ENCODE results near the gene NLRC3.
"Not testable (repeated sequence)": the region's sequence is repeated elsewhere in the genome, so short reads cannot be mapped to it uniquely, and the experiment has no call there.

NLRC3 gene, protein sequence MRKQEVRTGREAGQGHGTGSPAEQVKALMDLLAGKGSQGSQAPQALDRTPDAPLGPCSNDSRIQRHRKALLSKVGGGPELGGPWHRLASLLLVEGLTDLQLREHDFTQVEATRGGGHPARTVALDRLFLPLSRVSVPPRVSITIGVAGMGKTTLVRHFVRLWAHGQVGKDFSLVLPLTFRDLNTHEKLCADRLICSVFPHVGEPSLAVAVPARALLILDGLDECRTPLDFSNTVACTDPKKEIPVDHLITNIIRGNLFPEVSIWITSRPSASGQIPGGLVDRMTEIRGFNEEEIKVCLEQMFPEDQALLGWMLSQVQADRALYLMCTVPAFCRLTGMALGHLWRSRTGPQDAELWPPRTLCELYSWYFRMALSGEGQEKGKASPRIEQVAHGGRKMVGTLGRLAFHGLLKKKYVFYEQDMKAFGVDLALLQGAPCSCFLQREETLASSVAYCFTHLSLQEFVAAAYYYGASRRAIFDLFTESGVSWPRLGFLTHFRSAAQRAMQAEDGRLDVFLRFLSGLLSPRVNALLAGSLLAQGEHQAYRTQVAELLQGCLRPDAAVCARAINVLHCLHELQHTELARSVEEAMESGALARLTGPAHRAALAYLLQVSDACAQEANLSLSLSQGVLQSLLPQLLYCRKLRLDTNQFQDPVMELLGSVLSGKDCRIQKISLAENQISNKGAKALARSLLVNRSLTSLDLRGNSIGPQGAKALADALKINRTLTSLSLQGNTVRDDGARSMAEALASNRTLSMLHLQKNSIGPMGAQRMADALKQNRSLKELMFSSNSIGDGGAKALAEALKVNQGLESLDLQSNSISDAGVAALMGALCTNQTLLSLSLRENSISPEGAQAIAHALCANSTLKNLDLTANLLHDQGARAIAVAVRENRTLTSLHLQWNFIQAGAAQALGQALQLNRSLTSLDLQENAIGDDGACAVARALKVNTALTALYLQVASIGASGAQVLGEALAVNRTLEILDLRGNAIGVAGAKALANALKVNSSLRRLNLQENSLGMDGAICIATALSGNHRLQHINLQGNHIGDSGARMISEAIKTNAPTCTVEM

GRCh38 chr16:3577302-3577752 is at the start of gene NLRC3:
NLRC3 (minus strand) TSS chr16:3577403; CDS start chr16:3565036, 12,367 bp downstream.
- no peak for DNase-seq (ENCODE audit: low read depth, low spot score)

GRCh38 chr16:3625911-3626732 is 48.9 kb upstream of the NLRC3 start:
- no peak for DNase-seq (ENCODE audit: low read depth, low spot score)

DNA sequence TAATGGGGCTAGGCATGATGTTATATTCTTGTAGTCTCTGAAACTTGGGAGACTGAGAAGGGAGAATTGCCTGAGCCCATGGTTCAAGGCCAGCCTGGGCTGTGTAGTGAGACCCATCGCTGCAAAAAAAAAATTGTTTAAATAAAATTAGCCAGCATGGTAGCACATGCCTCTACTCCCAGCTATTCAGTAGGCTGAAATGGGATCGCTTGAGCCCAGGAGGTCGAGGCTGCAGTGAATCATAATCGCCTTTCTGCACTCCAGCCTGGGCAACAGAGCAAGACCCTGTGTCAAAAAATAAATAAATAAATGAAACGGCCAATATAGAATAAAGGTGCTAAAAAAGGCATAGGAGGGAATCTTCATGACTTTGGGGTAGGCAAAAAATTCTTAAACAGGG is 48.1 kb upstream of the NLRC3 start:
- DNase-seq (ENCODE audit: low read depth, low spot score), result no peak

DNA sequence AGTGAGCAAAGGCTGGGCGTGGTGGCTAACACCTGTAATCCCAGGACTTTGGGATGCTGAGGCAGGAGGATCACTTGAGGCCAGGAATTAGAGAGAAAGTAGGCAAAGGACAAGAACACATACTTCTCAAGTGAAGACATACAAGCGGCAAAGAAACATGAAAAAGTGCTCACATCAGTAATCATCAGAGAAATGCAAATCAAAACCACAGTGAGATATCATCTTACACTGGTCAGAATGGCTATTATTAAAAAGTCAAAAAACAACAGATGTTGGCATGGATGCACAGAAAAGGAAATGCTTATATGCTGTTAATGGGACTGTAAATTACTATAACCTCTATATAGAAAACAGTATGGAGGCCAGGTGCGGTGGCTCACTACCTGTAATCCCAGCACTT is 46.4 kb upstream of the NLRC3 start:
- no peak for DNase-seq (ENCODE audit: low read depth, low spot score)

DNA sequence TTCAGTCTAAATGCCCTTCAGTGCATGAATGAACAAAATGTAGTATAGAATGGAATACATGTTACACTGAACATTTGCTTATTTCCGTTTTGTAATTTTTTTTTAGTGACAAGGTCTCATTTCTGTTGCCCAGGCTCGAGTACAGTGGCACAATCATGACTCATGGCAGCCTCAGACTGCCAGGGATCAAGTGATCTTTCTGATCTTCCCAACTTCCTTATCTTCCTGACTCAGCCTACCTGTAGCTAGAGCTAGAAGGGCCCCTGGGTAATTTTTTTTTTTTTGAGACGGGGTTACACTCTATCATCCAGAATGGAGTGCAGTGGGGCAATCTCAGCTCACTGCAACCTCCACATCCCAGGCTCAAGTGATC is 41.6 kb upstream of the NLRC3 start:
- no peak for DNase-seq (ENCODE audit: low read depth, low spot score)

DNA sequence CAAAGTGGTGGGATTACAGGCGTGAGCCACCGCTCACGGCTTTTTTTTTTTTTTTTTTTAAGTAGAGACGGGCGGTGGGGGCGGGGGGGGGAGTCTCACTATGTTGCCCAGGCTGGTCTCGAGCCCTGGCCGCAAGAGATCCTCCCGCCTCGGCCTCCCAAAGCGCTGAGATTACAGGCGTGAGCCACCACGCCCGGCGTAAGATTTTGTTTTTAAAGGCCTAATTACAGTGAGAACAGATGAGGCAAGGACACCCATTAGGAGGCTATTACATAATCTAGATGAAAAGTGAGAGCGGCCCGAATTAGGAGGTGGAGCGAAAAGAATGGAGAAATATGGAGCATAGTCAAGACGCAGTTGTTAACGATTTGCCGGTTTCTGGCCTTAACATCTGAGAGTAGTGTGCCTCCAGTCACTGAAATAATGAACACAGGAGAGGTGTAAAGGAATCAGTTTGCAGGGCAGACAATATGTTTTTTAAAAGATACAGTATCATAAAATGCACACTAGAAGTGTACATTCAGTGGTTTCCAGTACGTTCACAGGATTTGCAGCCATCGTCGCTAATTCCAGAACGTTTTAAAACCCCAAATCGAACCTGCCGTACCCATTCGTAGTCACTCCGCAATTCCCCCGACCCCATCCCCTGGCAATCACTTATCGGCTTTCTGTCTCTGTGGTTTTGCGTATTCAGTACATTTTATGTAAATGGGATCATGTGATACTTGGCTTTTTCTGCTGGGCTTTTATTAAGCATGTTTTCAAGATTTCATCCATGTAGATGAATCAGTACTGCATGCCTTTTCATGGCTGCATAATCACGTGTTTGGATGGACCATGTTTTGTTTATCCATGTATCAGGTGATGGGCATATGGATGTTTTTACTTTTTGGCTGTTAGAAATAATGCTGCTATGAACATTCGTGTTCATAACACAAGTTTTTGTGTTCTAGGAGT is 35.6 kb upstream of the NLRC3 start:
- no peak for DNase-seq (ENCODE audit: low read depth, low spot score)

- peak; percentile 84 for DNase-seq (ENCODE audit: low read depth, low spot score)
These were observed 34.2 kb upstream of the NLRC3 start, which contains the start of gene SLX4 for GRCh38 chr16:3611146-3611975. SLX4 (minus strand) TSS chr16:3611606; CDS start chr16:3608964, 2,642 bp downstream.

GRCh38 chr16:3610698-3611145 is 33.5 kb upstream of the NLRC3 start:
- DNase-seq (ENCODE audit: low read depth, low spot score), result no peak

DNA sequence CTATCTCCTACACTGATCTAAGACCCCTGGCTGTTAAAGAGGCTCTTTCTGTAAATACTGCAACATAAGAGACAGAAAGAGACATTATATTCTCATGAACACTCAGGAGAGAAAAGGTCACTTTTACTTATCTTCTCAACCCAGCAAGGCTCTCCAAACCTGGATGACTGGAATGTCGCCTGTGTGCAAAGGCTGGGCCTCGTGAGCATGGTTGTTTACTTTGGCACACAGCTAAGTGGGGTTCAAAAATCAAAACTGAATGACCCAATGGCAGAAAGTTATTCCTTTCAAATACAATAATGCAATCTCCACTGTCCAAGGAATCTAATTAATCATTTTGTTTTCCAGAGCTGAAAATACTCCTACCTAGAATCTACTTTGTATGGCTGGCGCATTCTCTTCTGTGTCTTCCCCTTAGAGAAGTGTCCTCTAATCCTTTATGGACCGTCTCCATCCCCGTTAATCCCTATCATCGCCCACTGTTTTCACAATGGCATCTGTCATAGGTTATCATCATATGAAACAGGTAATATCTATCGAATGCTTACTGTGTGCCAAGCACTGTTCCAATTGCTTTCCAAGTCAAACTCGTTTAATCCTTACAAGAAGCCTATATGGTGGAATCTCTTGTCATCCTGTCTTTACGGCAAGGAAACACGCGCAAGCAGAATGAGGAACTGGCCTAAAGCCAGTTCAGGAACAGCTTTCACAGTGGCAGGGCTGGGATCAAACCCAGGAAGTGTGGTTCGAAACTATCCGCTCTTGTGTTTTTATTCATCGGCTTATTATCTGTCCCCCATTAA is 32.9 kb upstream of the NLRC3 start:
- DNase-seq (ENCODE audit: low read depth, low spot score), result no peak

DNA sequence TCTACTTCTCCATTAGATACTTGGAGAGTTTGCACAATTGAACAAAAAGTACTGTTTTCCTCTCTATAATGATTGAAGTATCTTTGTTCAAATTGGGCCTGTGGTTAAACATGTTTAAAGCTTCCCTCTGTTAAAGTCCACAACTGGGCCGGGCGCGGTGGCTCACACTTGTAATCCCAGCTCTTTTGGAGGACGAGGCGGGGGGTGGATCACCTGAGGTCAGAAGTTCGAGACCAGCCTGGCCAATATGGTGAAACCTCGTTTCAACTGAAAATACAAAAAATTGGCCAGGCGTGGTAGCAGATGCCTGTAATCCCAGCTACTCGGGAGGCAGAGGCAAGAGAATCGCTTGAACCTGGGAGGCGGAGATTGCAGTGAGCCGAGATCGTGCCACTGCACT is 31.8 kb upstream of the NLRC3 start:
- not testable (repeated sequence) for DNase-seq (ENCODE audit: low read depth, low spot score)

DNA sequence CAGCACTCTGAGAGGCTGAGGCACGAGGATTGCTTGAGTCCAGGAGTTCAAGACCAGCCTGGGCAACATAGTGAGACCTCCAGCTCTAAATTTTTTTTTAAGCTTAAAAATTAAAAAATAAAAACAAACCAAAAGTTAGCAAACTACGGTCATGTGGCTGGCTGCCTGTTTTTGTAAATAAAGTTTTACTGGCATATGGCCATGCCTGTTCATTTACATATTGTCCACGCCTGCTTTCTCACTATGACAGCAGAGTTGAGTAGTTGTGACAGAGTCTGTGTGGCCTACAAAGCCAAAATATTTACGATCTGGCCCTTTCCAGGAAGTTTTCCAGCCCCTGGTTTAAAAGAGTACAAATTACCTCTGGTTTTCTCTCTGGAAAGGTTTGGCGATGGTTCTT is 30.9 kb upstream of the NLRC3 start:
- DNase-seq (ENCODE audit: low read depth, low spot score), result no peak

GRCh38 chr16:3607634-3608033 is 30.4 kb upstream of the NLRC3 start:
- no peak for DNase-seq (ENCODE audit: low read depth, low spot score)

- DNase-seq (ENCODE audit: low read depth, low spot score), result no peak
These were observed 30.0 kb upstream of the NLRC3 start for GRCh38 chr16:3607161-3607560.

DNA sequence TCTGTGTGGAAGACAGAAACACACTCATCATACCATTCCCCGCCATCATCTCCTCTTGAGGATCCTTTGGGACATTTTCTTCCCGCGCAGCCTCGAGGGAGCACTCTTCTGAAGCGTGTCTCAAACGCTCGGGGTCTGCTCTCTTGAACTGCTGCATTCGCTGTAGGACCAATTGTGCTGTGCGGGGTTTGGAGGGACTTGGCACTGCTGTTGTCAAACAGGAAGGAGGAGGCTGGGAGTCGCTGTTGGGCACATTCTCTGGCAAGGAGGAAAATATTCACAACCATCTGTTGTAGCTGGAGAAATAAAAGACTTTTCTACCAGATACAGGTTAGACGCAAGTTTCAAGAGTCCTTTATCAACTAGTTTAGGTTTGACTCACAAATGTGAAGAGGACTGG is 29.2 kb upstream of the NLRC3 start:
- DNase-seq (ENCODE audit: low read depth, low spot score), result no peak

DNA sequence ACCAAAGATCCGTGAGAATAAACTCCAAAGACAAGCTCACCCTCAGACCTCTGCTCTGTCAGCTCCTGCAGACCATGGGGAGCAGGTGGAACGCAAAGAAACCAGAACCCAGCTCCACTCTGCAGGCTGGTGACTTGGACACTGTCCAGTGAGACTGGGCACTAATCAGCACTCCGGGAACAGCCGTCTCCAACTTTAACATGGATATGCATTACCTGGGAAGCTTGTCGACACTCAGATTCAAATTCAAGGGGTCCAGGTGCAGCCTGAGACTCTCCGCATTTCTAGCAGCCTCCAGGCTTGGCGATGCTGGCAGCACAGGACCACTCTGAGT is 25.1 kb upstream of the NLRC3 start:
- DNase-seq (ENCODE audit: low read depth, low spot score), result no peak

GRCh38 chr16:3601614-3602319 is 24.6 kb upstream of the NLRC3 start:
- no peak for DNase-seq (ENCODE audit: low read depth, low spot score)

- no peak for DNase-seq (ENCODE audit: low read depth, low spot score)
These were observed 22.7 kb upstream of the NLRC3 start for GRCh38 chr16:3599922-3600321.

DNA sequence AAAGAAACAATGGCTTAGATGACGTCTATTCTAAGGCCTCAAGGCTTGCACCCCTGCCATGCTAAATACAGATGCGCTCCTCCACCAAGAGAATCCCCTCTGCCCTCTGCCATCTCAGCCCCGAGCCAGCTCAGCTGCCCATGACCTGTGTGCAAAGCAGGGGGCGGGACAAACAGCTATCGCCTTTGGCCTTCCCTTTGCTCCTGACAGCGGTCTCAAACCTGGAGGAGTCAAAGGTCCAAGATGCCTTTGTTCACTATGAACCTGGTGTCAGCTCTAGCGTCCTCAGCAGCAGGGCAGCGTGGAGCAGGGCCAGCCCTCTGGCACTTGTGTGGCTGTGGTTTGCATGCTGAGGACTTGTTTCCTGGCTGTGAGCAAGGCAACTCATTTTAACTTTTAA is 21.9 kb upstream of the NLRC3 start:
- no peak for DNase-seq (ENCODE audit: low read depth, low spot score)

Measured in smooth muscle cell of the brain vasculature (primary cell).